Mesenchymal stem cell (in vitro differentiated cells and primary cell): ENCODE data around the gene PNPLA1.

Experiments used
- DNase-seq: peaks from one replicate; pipeline ENCODE4 v3.0.0-alpha.2; 2013
- H2AFZ ChIP-seq: one replicate; pipeline ENCODE4 v1.6.1; 2013; ENCODE audit warnings: low read depth, mild to moderate bottlenecking, control low read depth, inconsistent platforms, low read length, moderate library complexity
- H2AK5ac ChIP-seq: 2 replicates; pipeline ENCODE4 v1.6.1; 2013; ENCODE audit warnings: low read length, moderate library complexity, mild to moderate bottlenecking, inconsistent platforms; ENCODE audit not compliant: severe bottlenecking
- H2BK120ac ChIP-seq: one replicate; pipeline ENCODE4 v1.6.1; 2013; ENCODE audit warnings: low read depth, mild to moderate bottlenecking, inconsistent platforms, low read length, moderate library complexity
- H2BK12ac ChIP-seq, 2 experiments: one replicate each; pipeline ENCODE4 v1.6.1; 2013; ENCODE audit warnings: inconsistent platforms in 2 of 2, low read length in 2 of 2, mild to moderate bottlenecking in 2 of 2, moderate library complexity in 2 of 2, control low read depth in 1 of 2
- H2BK15ac ChIP-seq: one replicate; pipeline ENCODE4 v1.6.1; 2013; ENCODE audit warnings: mild to moderate bottlenecking, low read depth, inconsistent platforms; ENCODE audit not compliant: poor library complexity, severe bottlenecking
- H2BK5ac ChIP-seq: 2 replicates; pipeline ENCODE4 v1.6.1; 2013; ENCODE audit warnings: low read depth, mild to moderate bottlenecking, low read length, control low read depth, inconsistent platforms; ENCODE audit not compliant: poor library complexity, severe bottlenecking
- H3K14ac ChIP-seq, 2 experiments: one replicate each; pipeline ENCODE4 v1.6.1; 2013; ENCODE audit warnings: inconsistent platforms in 2 of 2, low read length in 2 of 2, control low read depth in 1 of 2, mild to moderate bottlenecking in 1 of 2, moderate library complexity in 1 of 2
- H3K18ac ChIP-seq, 2 experiments: one replicate each; pipeline ENCODE4 v1.6.1; 2013; ENCODE audit warnings: inconsistent platforms in 2 of 2, low read length in 2 of 2, control low read depth in 1 of 2, low read depth in 1 of 2, mild to moderate bottlenecking in 1 of 2
- H3K23ac ChIP-seq, 2 experiments: one replicate each; pipeline ENCODE4 v1.6.1; 2013; ENCODE audit warnings: inconsistent platforms in 2 of 2, low read length in 2 of 2, mild to moderate bottlenecking in 2 of 2, moderate library complexity in 2 of 2, control low read depth in 1 of 2
- H3K27ac ChIP-seq: 2 replicates; pipeline ENCODE4 v1.5.1; 2013; ENCODE audit warnings: mild to moderate bottlenecking, moderate library complexity, low read length, control low read depth, inconsistent platforms; ENCODE audit not compliant: poor library complexity, severe bottlenecking
- H3K27me3 ChIP-seq, 2 experiments: 2 replicates each; pipeline versions ENCODE4 v1.6.1 to v1.7.0; 2013; ENCODE audit warnings: low read length in 2 of 2, mild to moderate bottlenecking in 2 of 2, moderate library complexity in 2 of 2, control low read depth in 1 of 2, inconsistent platforms in 1 of 2; ENCODE audit not compliant: control insufficient read depth in 1 of 2, insufficient read depth in 1 of 2
- H3K36me3 ChIP-seq, 2 experiments: 2 replicates each; pipeline versions ENCODE4 v1.6.1 to v1.7.0; 2013; ENCODE audit warnings: low read length in 2 of 2, control low read depth in 1 of 2, inconsistent platforms in 1 of 2, low read depth in 1 of 2, mild to moderate bottlenecking in 1 of 2; ENCODE audit not compliant: insufficient read depth in 2 of 2, control insufficient read depth in 1 of 2
- H3K4ac ChIP-seq, 2 experiments: one replicate each; pipeline ENCODE4 v1.6.1; 2013; ENCODE audit warnings: inconsistent platforms in 2 of 2, low read length in 2 of 2, mild to moderate bottlenecking in 2 of 2, moderate library complexity in 2 of 2, control low read depth in 1 of 2, low read depth in 1 of 2
- H3K4me1 ChIP-seq: 2 replicates; pipeline ENCODE4 v1.6.1; 2013; ENCODE audit warnings: low read depth, low read length, control low read depth; ENCODE audit not compliant: control insufficient read depth, insufficient read depth
- H3K4me2 ChIP-seq: 2 replicates; pipeline ENCODE4 v1.6.1; 2013; ENCODE audit warnings: low read length, mild to moderate bottlenecking, inconsistent platforms; ENCODE audit not compliant: poor library complexity, severe bottlenecking
- H3K4me3 ChIP-seq, 2 experiments: 2 replicates each; pipeline versions ENCODE4 v1.5.1 to v1.7.0; 2013; ENCODE audit warnings: low read length in 2 of 2, mild to moderate bottlenecking in 2 of 2, control low read depth in 1 of 2, low read depth in 1 of 2; ENCODE audit not compliant: insufficient read depth in 1 of 2
- H3K79me1 ChIP-seq: replicated peaks from 2 replicates; pipeline ENCODE4 v1.6.1; 2013; ENCODE audit warnings: mild to moderate bottlenecking, control low read depth, low read length, inconsistent platforms; ENCODE audit not compliant: poor library complexity, severe bottlenecking
- H3K9ac ChIP-seq: 2 replicates; pipeline ENCODE4 v1.7.0; 2013; ENCODE audit warnings: mild to moderate bottlenecking, low read length, moderate library complexity
- H3K9me3 ChIP-seq: 2 replicates; pipeline ENCODE4 v1.7.0; 2013; ENCODE audit warnings: mild to moderate bottlenecking, low read length; ENCODE audit not compliant: control insufficient read depth
- H4K8ac ChIP-seq: one replicate; pipeline ENCODE4 v1.6.1; 2013; ENCODE audit warnings: inconsistent platforms, mild to moderate bottlenecking, low read length, moderate library complexity
- H4K91ac ChIP-seq: one replicate; pipeline ENCODE4 v1.6.1; 2013; ENCODE audit warnings: mild to moderate bottlenecking, low read length, inconsistent platforms
- WGBS: methylation state at CpG from one replicate; pipeline ENCODE4 v1.1.7; 2013; ENCODE audit warnings: mixed read lengths; 5-methylcytosine and 5-hydroxymethylcytosine counted together

Gene PNPLA1

GRCh38 chr6:36305885-36306284 lies 36.0 kb downstream of the PNPLA1 start:
- Histone ChIP-seq H3K27me3 (peaks cover 25 to 31% of the 10 kb centered on the region in 2 experiments), H2BK120ac (no peak overlapping the region), H2BK15ac (no peak overlapping the region), H3K4ac (no peak overlapping the region), H4K91ac (no peak overlapping the region), H4K8ac (no peak overlapping the region), H3K4me1 (peaks cover 2% of the 10 kb centered on the region), H3K4me2 (no peak overlapping the region), H3K36me3 (no peaks in the 10 kb centered on the region), H3K4me3 (no peak overlapping the region), H2BK5ac (no peak overlapping the region), H3K18ac (no peak overlapping the region), H3K9me3 (peaks cover 7% of the 10 kb centered on the region), H3K27ac (no peak overlapping the region), H3K23ac (no peak overlapping the region), H3K79me1 (no peaks in the 10 kb centered on the region), H2AK5ac (no peak overlapping the region), H2AFZ (no peak overlapping the region), H2BK12ac (no peak overlapping the region), H3K14ac (no peak overlapping the region), H3K9ac (no peak overlapping the region)
- no peak for DNase-seq
- WGBS = 86% methylated on average over 7 of the region's 11 CpGs

- Histone ChIP-seq H3K36me3 (no peaks in the 10 kb centered on the region), H2BK15ac (no peak overlapping the region), H4K8ac (no peak overlapping the region), H3K9me3 (peaks cover 7% of the 10 kb centered on the region), H2BK12ac (no peak overlapping the region), H3K23ac (no peak overlapping the region), H3K18ac (no peak overlapping the region), H3K9ac (no peak overlapping the region), H2AFZ (no peak overlapping the region), H3K4me3 (no peak overlapping the region), H2BK120ac (no peak overlapping the region), H3K27me3 (peaks cover 30 to 36% of the 10 kb centered on the region in 2 experiments), H3K4ac (no peak overlapping the region), H4K91ac (no peak overlapping the region), H3K79me1 (no peaks in the 10 kb centered on the region), H3K14ac (no peak overlapping the region), H3K4me1 (peaks cover under 1% of the 10 kb centered on the region), H3K4me2 (no peak overlapping the region), H3K27ac (no peak overlapping the region), H2BK5ac (no peak overlapping the region), H2AK5ac (no peak overlapping the region)
- no peak for DNase-seq
- WGBS = 85% methylated on average over 4 of the region's 7 CpGs
Measured at GRCh38 chr6:36306375-36306774, 36.5 kb downstream of the PNPLA1 start.

GRCh38 chr6:36308514-36308913 lies 38.7 kb downstream of the PNPLA1 start:
- H3K27ac ChIP-seq = no peak overlapping the region
- no peaks in the 10 kb centered on the region for H3K4me1 ChIP-seq
- H3K27me3 ChIP-seq = peaks cover 47% of the 10 kb centered on the region in 2 experiments
- H2BK15ac ChIP-seq = no peak overlapping the region
- no peak overlapping the region for H3K14ac ChIP-seq
- H4K8ac ChIP-seq = no peak overlapping the region
- H3K23ac ChIP-seq = no peak overlapping the region
- no peak overlapping the region for H2AK5ac ChIP-seq
- no peak overlapping the region for H2BK120ac ChIP-seq
- H2BK12ac ChIP-seq = no peak overlapping the region
- no peaks in the 10 kb centered on the region for H3K36me3 ChIP-seq
- no peak overlapping the region for H3K4ac ChIP-seq
- no peaks in the 10 kb centered on the region for H3K79me1 ChIP-seq
- no peak overlapping the region for H4K91ac ChIP-seq
- H3K9ac ChIP-seq = no peak overlapping the region
- H3K4me3 ChIP-seq = no peak overlapping the region
- WGBS = 96% methylated on average over 5 of the region's 5 CpGs
- DNase-seq = no peak
- H3K18ac ChIP-seq = no peak overlapping the region
- peaks cover 7% of the 10 kb centered on the region for H3K9me3 ChIP-seq
- no peak overlapping the region for H3K4me2 ChIP-seq
- no peak overlapping the region for H2BK5ac ChIP-seq
- H2AFZ ChIP-seq = no peak overlapping the region

DNA sequence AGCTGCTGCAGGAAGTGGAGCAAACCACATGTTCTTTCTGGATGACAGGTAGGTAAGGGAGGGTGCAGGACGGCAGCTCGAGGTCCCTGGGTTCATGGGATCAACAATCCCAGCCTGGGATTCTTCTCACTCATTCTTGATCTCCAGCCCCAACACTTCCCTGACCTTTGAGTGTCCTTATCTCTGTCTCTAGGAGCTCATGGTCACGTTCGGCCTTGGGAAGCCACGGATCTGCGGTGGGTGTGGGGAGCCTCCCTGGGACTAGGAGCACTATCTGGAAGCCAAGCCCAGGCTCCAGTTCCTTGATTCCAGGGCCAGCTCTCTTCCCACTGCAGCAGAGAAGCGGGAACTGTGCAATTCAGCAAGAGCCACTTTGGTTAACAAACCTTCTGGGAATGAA lies 39.3 kb downstream of the PNPLA1 start:
- peaks cover 2% of the 10 kb centered on the region for H3K4me1 ChIP-seq
- peaks cover 7% of the 10 kb centered on the region for H3K9me3 ChIP-seq
- H3K4me3 ChIP-seq = no peak overlapping the region
- no peak overlapping the region for H2BK15ac ChIP-seq
- no peak overlapping the region for H3K18ac ChIP-seq
- H2AK5ac ChIP-seq = no peak overlapping the region
- no peak overlapping the region for H3K4me2 ChIP-seq
- H2BK120ac ChIP-seq = no peak overlapping the region
- H3K4ac ChIP-seq = no peak overlapping the region
- no peak overlapping the region for H2BK12ac ChIP-seq
- H3K27ac ChIP-seq = no peak overlapping the region
- H4K8ac ChIP-seq = no peak overlapping the region
- H4K91ac ChIP-seq = no peak overlapping the region
- 84% methylated on average over 7 of the region's 7 CpGs for WGBS
- no peaks in the 10 kb centered on the region for H3K79me1 ChIP-seq
- H3K36me3 ChIP-seq = no peaks in the 10 kb centered on the region
- no peak overlapping the region for H3K9ac ChIP-seq
- H3K23ac ChIP-seq = no peak overlapping the region
- DNase-seq = no peak
- H2BK5ac ChIP-seq = no peak overlapping the region
- H3K27me3 ChIP-seq = peaks cover 44% of the 10 kb centered on the region in 2 experiments
- H2AFZ ChIP-seq = no peak overlapping the region
- no peak overlapping the region for H3K14ac ChIP-seq
